ENCODE results near the gene C9. TPM values are rescaled to one million over a fixed set of nuclear protein-coding genes. Genes with fewer than 3 reads are reported as not detected.

Gene C9
- total and polyA plus RNA-seq, 2 experiments from 2014 or later: not detected

DNA sequence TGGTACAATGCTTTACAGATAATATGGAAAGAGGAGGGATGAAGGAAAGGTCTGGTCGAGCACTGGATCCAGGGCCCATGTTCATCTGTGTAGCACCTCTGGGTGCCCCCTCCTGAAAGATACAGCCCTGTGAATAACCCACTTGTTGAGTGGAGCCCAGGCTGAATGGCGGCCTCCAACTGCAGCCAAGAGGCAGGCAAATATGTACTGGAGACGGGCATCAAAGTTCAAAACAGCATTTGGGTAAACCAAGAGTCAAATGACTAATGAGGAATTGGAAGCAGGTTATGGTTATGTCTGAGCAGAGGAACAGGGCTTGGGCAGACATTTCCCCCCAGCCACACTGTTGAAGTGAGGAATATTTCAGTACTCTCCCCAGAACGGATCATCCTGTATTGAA is 1.1 kb downstream of the C9 start:
- Histone ChIP-seq H2AFZ (0 out of 2 replicates have a peak overlapping the region, but pooled peaks have one; percentile 56), H3K4me2 (no peak overlapping the region), H3K4me3 (no peak overlapping the region), H3K27ac (ENCODE audit: low read depth) (no peak overlapping the region), H3K27me3 (ENCODE audit: insufficient read depth) (no peaks in the 10 kb centered on the region), H3K9me2 (ENCODE audit: insufficient read depth) (peaks cover 11% of the 10 kb centered on the region; the same call in 1 of the 2 replicates), H3K79me2 (replicated peaks; ENCODE audit: insufficient read depth) (no peaks in the 10 kb centered on the region), H3K4me1 (ENCODE audit: insufficient read depth) (no peaks in the 10 kb centered on the region), H3F3A (replicated peaks; ENCODE audit: low read depth) (no peaks in the 10 kb centered on the region), H3K36me3 (ENCODE audit: insufficient read depth) (no peaks in the 10 kb centered on the region), H4K20me1 (replicated peaks; ENCODE audit: insufficient read depth) (no peaks in the 10 kb centered on the region)
- Mint-ChIP-seq H3K4me3 (no peak overlapping the region), H3K27ac (no peak overlapping the region), H3K4me1 (peaks cover 24% of the 10 kb centered on the region), H3K36me3 (ENCODE audit: low read depth) (peaks cover 3% of the 10 kb centered on the region; the same call in 2 of the 3 replicates), H3K9me3 (peaks cover 3% of the 10 kb centered on the region; the same call in 1 of the 3 replicates), H3K27me3 (ENCODE audit: insufficient read depth, low read depth, poor library complexity) (peaks cover 3% of the 10 kb centered on the region)
- no peak for TF ChIP-seq NANOG (IDR thresholded peaks at IDR 0.05; ENCODE audit: borderline replicate concordance)
- no peak for TF ChIP-seq ZNF331 (CRISPR knock-in tag; IDR thresholded peaks at IDR 0.05; ENCODE audit: low read depth)
- TF ChIP-seq JUNB (IDR thresholded peaks at IDR 0.05; ENCODE audit: unreplicated experiment): no peak
- TF ChIP-seq, protein P1, sequence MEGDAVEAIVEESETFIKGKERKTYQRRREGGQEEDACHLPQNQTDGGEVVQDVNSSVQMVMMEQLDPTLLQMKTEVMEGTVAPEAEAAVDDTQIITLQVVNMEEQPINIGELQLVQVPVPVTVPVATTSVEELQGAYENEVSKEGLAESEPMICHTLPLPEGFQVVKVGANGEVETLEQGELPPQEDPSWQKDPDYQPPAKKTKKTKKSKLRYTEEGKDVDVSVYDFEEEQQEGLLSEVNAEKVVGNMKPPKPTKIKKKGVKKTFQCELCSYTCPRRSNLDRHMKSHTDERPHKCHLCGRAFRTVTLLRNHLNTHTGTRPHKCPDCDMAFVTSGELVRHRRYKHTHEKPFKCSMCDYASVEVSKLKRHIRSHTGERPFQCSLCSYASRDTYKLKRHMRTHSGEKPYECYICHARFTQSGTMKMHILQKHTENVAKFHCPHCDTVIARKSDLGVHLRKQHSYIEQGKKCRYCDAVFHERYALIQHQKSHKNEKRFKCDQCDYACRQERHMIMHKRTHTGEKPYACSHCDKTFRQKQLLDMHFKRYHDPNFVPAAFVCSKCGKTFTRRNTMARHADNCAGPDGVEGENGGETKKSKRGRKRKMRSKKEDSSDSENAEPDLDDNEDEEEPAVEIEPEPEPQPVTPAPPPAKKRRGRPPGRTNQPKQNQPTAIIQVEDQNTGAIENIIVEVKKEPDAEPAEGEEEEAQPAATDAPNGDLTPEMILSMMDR (conservative IDR thresholded peaks at IDR 0.05; ENCODE audit: low read depth in 2 of 2): no peak
- no peak for TF ChIP-seq STAT1 (IDR thresholded peaks at IDR 0.05; ENCODE audit: unreplicated experiment)
- no peak for TF ChIP-seq EZH2 (IDR thresholded peaks at IDR 0.05; ENCODE audit: low read depth, unreplicated experiment)
- TF ChIP-seq, protein P2, sequence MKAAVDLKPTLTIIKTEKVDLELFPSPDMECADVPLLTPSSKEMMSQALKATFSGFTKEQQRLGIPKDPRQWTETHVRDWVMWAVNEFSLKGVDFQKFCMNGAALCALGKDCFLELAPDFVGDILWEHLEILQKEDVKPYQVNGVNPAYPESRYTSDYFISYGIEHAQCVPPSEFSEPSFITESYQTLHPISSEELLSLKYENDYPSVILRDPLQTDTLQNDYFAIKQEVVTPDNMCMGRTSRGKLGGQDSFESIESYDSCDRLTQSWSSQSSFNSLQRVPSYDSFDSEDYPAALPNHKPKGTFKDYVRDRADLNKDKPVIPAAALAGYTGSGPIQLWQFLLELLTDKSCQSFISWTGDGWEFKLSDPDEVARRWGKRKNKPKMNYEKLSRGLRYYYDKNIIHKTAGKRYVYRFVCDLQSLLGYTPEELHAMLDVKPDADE (IDR thresholded peaks at IDR 0.05): no peak
- DNase-seq (ENCODE audit: low spot score) (no peak), ATAC-seq (no peak)

DNA sequence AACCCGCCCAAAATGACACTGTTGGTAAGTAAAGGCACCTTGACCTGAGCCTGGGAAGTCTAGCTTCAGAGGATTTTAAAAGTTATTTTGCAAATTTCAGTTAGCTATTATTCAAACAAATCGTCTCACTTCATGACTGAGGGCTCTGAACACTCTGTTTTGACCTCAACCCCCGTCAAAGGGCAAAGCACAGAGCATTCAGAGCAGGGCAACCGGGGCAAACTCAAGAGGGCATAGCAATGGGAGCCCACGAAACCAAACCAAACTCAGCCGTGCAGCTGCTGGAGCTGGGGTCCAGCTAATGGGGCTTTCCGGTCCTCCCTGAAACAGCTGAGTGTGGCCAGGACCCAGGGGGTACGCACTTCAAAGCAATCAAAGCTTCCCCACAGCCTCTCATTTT is 1.6 kb downstream of the C9 start:
- H3K36me3 ChIP-seq (ENCODE audit: insufficient read depth): no peaks in the 10 kb centered on the region
- no peak overlapping the region for H3K27ac Mint-ChIP-seq
- H3K9me3 Mint-ChIP-seq: peaks cover 9% of the 10 kb centered on the region; the same call in 1 of the 3 replicates
- H3F3A ChIP-seq (replicated peaks; ENCODE audit: low read depth): no peaks in the 10 kb centered on the region
- H3K4me1 ChIP-seq (ENCODE audit: insufficient read depth): no peaks in the 10 kb centered on the region
- no peaks in the 10 kb centered on the region for H3K27me3 ChIP-seq (ENCODE audit: insufficient read depth)
- no peak overlapping the region for H3K4me2 ChIP-seq
- no peaks in the 10 kb centered on the region for H3K79me2 ChIP-seq (replicated peaks; ENCODE audit: insufficient read depth)
- H3K9me2 ChIP-seq (ENCODE audit: insufficient read depth): peaks cover 12% of the 10 kb centered on the region; the same call in 1 of the 2 replicates
- no peak for DNase-seq (ENCODE audit: low spot score)
- ATAC-seq: no peak
- H4K20me1 ChIP-seq (replicated peaks; ENCODE audit: insufficient read depth): no peaks in the 10 kb centered on the region
- no peak overlapping the region for H3K4me3 Mint-ChIP-seq
- no peak overlapping the region for H3K4me3 ChIP-seq
- H2AFZ ChIP-seq: no peak overlapping the region
- peaks cover 3% of the 10 kb centered on the region for H3K27me3 Mint-ChIP-seq (ENCODE audit: insufficient read depth, low read depth, poor library complexity)
- H3K27ac ChIP-seq (ENCODE audit: low read depth): no peak overlapping the region
- peaks cover 24% of the 10 kb centered on the region for H3K4me1 Mint-ChIP-seq
- H3K36me3 Mint-ChIP-seq (ENCODE audit: low read depth): peaks cover 8% of the 10 kb centered on the region; the same call in 2 of the 3 replicates
- no peak for TF ChIP-seq POLR2AphosphoS5 (IDR thresholded peaks at IDR 0.05; ENCODE audit: low read depth)
- no peak for TF ChIP-seq EZH2 (IDR thresholded peaks at IDR 0.05; ENCODE audit: low read depth, unreplicated experiment)
- TF ChIP-seq STAT1 (IDR thresholded peaks at IDR 0.05; ENCODE audit: unreplicated experiment): no peak
- no peak for TF ChIP-seq EZH2phosphoT487 (IDR thresholded peaks at IDR 0.05; ENCODE audit: unreplicated experiment)
- TF ChIP-seq ZNF114 (CRISPR knock-in tag; IDR thresholded peaks at IDR 0.05): no peak
- no peak for TF ChIP-seq NANOG (IDR thresholded peaks at IDR 0.05; ENCODE audit: borderline replicate concordance)
- TF ChIP-seq ZNF331 (CRISPR knock-in tag; IDR thresholded peaks at IDR 0.05; ENCODE audit: low read depth): no peak
- TF ChIP-seq, protein P3, sequence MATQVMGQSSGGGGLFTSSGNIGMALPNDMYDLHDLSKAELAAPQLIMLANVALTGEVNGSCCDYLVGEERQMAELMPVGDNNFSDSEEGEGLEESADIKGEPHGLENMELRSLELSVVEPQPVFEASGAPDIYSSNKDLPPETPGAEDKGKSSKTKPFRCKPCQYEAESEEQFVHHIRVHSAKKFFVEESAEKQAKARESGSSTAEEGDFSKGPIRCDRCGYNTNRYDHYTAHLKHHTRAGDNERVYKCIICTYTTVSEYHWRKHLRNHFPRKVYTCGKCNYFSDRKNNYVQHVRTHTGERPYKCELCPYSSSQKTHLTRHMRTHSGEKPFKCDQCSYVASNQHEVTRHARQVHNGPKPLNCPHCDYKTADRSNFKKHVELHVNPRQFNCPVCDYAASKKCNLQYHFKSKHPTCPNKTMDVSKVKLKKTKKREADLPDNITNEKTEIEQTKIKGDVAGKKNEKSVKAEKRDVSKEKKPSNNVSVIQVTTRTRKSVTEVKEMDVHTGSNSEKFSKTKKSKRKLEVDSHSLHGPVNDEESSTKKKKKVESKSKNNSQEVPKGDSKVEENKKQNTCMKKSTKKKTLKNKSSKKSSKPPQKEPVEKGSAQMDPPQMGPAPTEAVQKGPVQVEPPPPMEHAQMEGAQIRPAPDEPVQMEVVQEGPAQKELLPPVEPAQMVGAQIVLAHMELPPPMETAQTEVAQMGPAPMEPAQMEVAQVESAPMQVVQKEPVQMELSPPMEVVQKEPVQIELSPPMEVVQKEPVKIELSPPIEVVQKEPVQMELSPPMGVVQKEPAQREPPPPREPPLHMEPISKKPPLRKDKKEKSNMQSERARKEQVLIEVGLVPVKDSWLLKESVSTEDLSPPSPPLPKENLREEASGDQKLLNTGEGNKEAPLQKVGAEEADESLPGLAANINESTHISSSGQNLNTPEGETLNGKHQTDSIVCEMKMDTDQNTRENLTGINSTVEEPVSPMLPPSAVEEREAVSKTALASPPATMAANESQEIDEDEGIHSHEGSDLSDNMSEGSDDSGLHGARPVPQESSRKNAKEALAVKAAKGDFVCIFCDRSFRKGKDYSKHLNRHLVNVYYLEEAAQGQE (IDR thresholded peaks at IDR 0.05; ENCODE audit: unreplicated experiment): no peak
- TF ChIP-seq, protein P1 (conservative IDR thresholded peaks at IDR 0.05; ENCODE audit: low read depth in 2 of 2): no peak

All from GM23338 (cell line).